ENCODE data around the gene SVIP.

GRCh38 chr11:22779850-22780249, 49.8 kb downstream of the SVIP start:
- TF ChIP-seq CTCF (IDR thresholded peaks at IDR 0.05; ENCODE audit: low read depth, low read length, poor library complexity, severe bottlenecking) (no peak), EZH2phosphoT487 (IDR thresholded peaks at IDR 0.05; ENCODE audit: borderline replicate concordance, low read length) (no peak)

Data from DOHH2 (cell line).